HG02571 (cell line): ENCODE measurements around the gene DNAI1.
"Not testable (repeated sequence)": the region's sequence is repeated elsewhere in the genome, so short reads cannot be mapped to it uniquely, and the experiment has no call there.

ENCODE experiments used
- ATAC-seq: cut with Tn5 transposase; IDR thresholded peaks from one replicate; pipeline ENCODE4 v1.9.1; 2021; ENCODE audit warnings: mild to moderate bottlenecking, moderate library complexity; ENCODE audit not compliant: unreplicated experiment

Gene DNAI1

GRCh38 chr9:34450644-34451043, 8.0 kb upstream of the DNAI1 start:
- ATAC-seq, result no peak

GRCh38 chr9:34451135-34451534, 7.5 kb upstream of the DNAI1 start:
- ATAC-seq, result no peak

DNA sequence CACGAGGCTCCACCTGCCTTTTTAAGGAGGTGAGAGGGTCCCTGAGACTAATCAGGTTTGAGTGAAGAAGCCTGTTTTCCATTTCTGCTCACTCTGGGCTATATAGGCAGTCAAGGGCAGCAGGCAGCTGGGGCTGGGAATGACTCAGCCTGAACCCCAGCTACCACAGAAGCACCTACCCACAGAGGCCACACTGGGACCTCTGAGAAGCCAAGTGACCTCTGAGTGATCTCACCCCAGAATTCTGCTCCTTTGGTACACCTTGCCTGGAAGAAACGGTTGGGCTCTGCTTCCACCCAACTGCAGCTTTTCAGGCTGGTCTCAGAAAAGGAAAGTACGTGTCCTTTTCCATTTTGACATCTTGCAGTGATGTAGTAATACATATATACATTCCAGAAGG, 7.1 kb upstream of the DNAI1 start:
- ATAC-seq, result peak; percentile 72

GRCh38 chr9:34452568-34452967, 6.0 kb upstream of the DNAI1 start:
- ATAC-seq, result no peak

GRCh38 chr9:34454571-34455065, 4.0 kb upstream of the DNAI1 start:
- ATAC-seq, result no peak

DNA sequence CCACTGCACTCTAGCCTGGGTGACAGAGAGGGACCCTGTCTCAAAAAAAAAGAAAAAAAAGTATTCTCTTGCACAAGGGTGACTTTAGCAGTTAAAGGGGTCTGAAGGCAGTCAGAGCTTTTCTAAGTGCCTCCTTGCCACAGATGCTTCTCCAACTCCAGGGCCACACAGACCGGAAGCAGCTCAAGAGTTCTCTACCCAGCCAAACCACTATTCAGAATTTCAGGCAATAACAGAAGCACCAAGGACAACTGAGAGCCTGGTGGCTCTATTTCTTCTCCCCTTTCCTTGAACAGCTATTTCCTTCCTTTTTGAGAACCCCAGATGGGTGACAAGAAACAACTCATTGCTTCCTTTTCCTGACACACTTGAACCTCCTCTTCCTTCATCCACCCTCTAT, 2.5 kb upstream of the DNAI1 start:
- no peak for ATAC-seq

- ATAC-seq, result no peak
These were observed 1.9 kb upstream of the DNAI1 start for GRCh38 chr9:34456746-34457145.

DNA sequence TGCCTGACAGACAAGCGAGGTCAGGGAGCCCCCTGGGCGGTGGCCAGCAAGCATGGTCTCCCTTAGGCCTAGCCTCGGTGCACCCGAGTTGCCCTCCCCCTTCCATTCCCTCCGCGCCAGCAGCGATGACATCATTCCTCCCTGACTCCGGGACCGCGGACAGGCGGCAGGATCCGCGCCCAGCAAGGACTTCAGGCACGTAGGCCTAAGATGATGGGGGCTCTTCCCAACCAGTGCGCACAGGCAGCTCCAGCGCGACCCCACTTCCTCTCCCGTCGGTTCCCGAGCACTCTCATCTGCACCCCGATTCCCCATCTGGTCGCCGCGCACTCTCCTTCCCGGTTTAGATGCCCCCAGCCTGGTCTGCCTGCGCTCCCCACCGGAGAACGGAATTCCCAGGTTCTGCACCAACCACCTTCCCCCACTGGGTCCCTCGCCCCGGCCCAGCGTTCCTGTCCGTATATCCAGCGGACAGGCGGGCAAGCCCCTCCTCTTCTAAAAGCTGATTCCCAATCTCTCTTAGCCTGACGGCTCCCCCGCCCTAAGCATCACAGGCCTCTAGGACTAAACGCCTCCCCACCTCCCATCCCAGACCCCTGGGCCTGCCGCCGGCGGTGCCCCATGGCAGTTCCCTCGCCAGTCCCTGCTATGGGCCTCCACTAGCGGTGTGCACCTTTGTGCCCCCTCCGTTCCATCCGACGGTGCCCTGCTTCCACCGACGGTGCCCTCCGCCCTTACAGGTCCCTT, 1.2 kb upstream of the DNAI1 start:
- no peak for ATAC-seq

DNA sequence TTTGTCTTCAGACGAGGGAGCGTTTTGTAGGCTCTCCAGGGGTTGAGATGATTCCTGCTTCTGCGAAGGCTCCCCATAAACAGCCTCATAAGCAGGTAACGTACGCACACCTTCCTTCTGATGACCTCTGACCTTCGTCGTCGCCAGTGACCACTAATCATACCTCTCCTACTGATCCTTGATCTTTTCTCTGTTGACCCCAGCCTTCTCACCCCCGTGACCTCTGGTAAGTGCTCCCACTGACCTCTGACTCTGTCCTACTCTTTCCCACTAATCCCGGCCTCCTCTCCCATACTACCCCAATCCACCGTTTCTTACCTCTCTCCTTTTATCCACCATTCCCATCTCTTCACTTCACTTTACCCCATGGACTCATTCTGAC, 345 bp downstream of the DNAI1 start:
- no peak for ATAC-seq

- ATAC-seq, result no peak
These were observed 751 bp downstream of the DNAI1 start for GRCh38 chr9:34459356-34459755.

- no peak for ATAC-seq
These were observed 1.3 kb downstream of the DNAI1 start for GRCh38 chr9:34459941-34460340.

DNA sequence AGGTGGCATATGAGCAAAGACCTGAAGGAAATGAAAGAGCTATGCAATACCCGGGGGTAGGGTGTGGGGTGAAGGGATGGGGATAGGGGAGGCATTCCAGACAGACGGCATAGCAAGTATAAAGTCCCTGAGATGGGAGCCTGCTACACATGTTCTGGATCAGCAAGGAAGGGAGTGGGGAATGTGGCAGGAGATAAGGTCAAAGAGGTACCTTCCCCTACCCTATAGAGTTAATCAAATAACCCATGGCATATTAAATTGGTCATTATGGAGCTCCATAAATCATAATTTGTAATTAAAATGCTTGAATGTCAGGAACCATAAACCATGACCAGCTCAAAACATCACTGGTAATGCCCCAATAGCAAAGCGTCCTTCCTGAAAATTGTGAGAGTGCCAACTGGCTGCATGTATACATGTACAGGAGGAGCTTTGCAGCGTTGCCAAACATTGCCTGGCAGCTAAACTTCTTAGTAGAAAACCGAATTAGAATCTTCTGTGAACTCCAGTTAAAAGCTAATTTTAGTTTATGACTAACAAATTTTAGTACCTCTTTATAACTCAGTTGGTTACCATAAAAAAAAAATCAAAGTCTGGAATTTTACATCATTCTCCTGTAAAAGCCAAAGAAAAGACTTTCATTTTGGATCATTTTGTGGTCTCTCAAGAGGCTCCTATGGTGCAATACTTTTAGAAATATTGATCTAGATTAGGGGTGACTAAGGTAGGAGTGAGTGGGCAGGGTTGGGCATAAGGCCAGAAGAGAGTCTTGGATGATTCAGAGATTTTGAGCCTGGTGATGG, 4.7 kb downstream of the DNAI1 start:
- ATAC-seq, result no peak

DNA sequence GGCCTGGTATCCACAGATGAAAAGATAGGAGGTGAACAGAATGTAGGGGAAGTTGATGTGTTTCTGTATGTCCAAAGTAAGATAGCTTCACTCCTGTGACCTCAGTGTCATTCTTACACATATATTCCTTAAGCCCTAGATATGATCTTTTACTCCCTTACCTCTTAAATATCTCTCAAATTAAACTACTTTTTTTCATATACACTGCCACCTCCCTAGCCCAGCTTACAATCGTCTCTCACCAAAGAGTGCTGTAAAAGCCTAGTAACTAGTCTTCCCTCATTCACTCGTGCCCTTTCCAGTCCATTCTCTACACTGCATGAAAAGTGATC, 5.3 kb downstream of the DNAI1 start:
- no peak for ATAC-seq

GRCh38 chr9:34464571-34464970, 6.0 kb downstream of the DNAI1 start:
- no peak for ATAC-seq

DNA sequence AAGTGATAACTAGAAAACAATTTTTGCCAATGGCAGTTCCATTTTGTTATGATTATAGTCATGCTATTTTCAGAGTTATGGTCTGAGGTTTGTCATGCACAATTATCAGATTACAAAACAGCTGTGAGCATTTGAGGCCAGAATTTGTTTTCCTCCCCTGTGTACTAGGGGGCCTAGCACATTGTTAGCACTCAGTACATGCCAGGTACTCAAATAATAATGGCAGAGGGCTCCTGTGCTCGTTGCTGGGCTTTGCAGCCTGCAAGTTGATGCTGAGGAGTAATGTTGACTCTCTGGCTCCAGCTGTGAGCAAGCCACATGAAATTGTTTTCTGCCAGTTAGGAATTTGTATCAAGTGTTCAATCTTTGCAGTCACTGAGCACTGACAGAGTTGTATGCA, 6.9 kb downstream of the DNAI1 start:
- no peak for ATAC-seq

GRCh38 chr9:34475097-34475496, 16.5 kb downstream of the DNAI1 start:
- ATAC-seq, result no peak

DNA sequence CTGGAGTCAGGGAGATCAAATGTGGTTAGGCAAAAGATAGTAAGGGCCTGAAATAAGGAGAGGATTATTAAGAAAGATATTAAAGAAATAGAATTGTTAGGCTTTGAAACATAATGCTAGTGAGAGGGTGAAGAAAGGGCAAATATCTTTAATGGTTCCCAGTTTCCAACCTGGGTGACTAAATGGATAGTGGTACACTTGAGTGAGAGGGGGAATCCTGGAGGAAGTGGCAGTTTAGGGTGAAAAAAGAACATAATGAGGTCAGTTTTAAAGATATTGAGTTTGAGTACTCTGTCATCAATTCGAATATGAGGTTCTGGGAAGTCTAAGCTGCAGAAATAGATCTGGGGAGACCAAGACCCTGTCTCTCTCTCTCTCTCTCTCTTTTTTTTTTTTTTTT, 18.9 kb downstream of the DNAI1 start:
- no peak for ATAC-seq

DNA sequence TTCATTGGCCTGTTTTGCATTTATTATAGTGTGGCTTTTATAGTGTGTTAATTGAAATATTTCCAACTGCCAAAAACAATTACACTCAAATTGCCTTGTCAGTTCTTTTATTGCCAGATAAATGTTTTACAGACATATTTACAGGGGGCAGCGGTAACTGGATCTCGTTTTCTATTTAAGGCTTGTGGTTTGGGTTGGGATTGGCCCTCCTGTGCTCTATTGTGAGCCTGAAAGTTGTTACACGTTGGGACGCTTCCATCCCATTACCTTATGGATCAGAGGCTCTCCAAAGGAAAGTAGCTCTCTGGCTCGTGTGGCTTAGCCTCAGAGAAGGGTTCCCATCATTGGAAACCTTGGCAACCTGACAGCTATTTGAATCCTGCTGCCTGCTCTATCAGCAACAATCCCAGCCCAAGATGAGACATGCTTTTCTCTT, 20.8 kb downstream of the DNAI1 start:
- no peak for ATAC-seq

DNA sequence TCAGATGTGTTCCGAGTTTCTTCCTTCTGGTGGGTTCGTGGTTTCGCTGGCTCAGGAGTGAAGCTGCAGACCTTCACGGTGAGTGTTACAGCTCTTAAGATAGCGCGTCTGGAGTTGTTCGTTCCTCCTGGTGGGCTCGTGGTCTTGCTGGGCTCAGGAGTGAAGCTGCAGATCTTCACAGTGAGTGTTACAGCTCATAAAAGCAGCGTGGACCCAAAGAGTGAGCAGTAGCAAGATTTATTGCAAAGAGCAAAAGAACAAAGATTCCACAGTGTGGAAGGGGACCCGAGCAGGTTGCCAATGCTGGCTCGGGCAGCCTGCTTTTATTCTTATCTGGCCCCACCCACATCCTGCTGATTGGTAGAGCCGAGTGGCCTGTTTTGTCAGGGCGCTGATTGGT, 23.0 kb downstream of the DNAI1 start:
- not testable (repeated sequence) for ATAC-seq

DNA sequence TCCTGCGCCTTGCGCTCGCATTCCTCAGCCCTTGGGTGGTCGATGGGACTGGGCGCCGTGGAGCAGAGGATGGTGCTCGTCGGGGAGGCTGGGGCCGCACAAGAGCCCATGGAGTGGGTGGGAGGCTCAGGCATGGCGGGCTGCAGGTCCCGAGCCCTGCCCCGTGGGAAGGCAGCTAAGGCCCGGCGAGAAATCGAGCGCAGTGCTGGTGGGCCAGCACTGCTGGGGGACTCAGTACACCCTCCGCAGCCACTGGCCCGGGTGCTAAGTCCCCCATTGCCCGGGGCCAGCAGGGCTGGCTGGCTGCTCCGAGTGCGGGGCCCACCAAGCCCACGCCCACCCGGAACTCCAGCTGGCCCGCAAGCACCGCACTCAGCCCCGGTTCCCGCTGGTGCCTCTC, 24.1 kb downstream of the DNAI1 start:
- ATAC-seq, result not testable (repeated sequence)

GRCh38 chr9:34484678-34485077, 26.1 kb downstream of the DNAI1 start:
- no peak for ATAC-seq

DNA sequence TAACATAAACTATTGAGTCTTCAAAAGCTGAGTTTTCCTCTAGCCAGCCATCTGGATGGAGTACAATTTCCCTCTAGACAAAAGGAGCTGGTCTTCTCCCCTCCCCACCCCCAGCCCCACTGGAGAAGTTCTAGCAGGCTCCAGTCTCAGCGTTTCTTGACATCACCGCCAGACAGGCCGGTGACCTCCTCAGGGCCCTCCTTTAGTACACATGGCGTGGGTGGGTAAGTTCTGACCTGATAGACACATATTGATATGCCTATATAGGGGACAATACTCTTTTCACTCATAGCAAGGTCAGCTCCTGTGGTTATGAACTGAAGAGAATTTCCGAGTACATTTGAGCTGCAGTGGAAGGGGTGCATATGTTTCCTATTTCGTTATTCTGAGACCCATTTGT, 27.2 kb downstream of the DNAI1 start:
- ATAC-seq, result no peak
